Neural cell (in vitro differentiated cells): ENCODE data around the gene OLFM4. TPM values are rescaled to one million over a fixed set of nuclear protein-coding genes. Genes with fewer than 3 reads are reported as not detected.

Experiments used
- H2AFZ ChIP-seq: fragments of 200-600, 300-800 bp; sonication (generic), shearing (Covaris generic); 2 replicates; pipeline ENCODE4 v1.6.0; 2014; ENCODE audit warnings: low read depth, mild to moderate bottlenecking, antibody characterized with exemption, low read length, moderate library complexity
- H3F3A ChIP-seq: fragments of 200-600 bp; shearing (Covaris generic); 2 replicates; pipeline ENCODE4 v1.6.1; 2016; ENCODE audit warnings: mild to moderate bottlenecking, moderate library complexity, mixed read lengths, antibody characterized with exemption, low read length; ENCODE audit not compliant: insufficient read depth, poor library complexity, severe bottlenecking
- H3K27ac ChIP-seq: fragments of 200-600, 300-800 bp; sonication (generic), shearing (Covaris generic); 2 replicates; pipeline ENCODE4 v1.5.1; 2014; ENCODE audit warnings: mild to moderate bottlenecking, low read length, moderate library complexity
- H3K27me3 ChIP-seq: fragments of 300-800, 200-600 bp; sonication (generic), shearing (Covaris generic); 2 replicates; pipeline ENCODE4 v1.6.0; 2014; ENCODE audit warnings: mild to moderate bottlenecking, low read depth, low read length, moderate library complexity; ENCODE audit not compliant: insufficient read depth
- H3K36me3 ChIP-seq: fragments of 300-800, 200-600 bp; sonication (generic), shearing (Covaris generic); 2 replicates; pipeline ENCODE4 v1.5.1; 2014; ENCODE audit warnings: mild to moderate bottlenecking, antibody characterized with exemption, low read length, moderate library complexity; ENCODE audit not compliant: insufficient read depth
- H3K4me2 ChIP-seq: fragments of 300-800, 200-600 bp; sonication (generic), shearing (Covaris generic); 2 replicates; pipeline ENCODE4 v1.6.0; 2014; ENCODE audit warnings: mild to moderate bottlenecking, low read length
- H3K4me3 ChIP-seq: fragments of 300-800, 200-600 bp; sonication (generic), shearing (Covaris generic); 2 replicates; pipeline ENCODE4 v1.5.1; 2014; ENCODE audit warnings: mild to moderate bottlenecking, low read length, moderate library complexity
- H3K79me2 ChIP-seq: fragments of 200-600 bp; shearing (Covaris generic); replicated peaks from 2 replicates; pipeline ENCODE4 v1.6.0; 2014; ENCODE audit warnings: mild to moderate bottlenecking, low read length, moderate library complexity; ENCODE audit not compliant: insufficient read depth
- H3K9ac ChIP-seq: fragments of 300-800, 200-600 bp; sonication (generic), shearing (Covaris generic); 2 replicates; pipeline ENCODE4 v1.6.1; 2016; ENCODE audit warnings: mild to moderate bottlenecking, low read length, mixed read lengths
- H3K9me2 ChIP-seq: fragments of 200-600 bp; shearing (Covaris generic); 2 replicates; pipeline ENCODE4 v1.6.1; 2016; ENCODE audit warnings: mild to moderate bottlenecking, low read length, mixed read lengths; ENCODE audit not compliant: insufficient read depth
- H3K9me3 ChIP-seq: fragments of 200-600, 300-800 bp; sonication (generic), shearing (Covaris generic); 2 replicates; pipeline ENCODE4 v1.6.1; 2016; ENCODE audit warnings: mild to moderate bottlenecking, mixed run types, low read length, moderate library complexity, mixed read lengths
- H4K20me1 ChIP-seq: fragments of 200-600 bp; shearing (Covaris generic); 2 replicates; pipeline ENCODE4 v1.6.1; 2016; ENCODE audit warnings: mild to moderate bottlenecking, mixed run types; ENCODE audit not compliant: insufficient read depth
- CTCF ChIP-seq: fragments of 450-650 bp; IDR thresholded peaks from 2 replicates; pipeline ENCODE4 v1.5.1; 2014; ENCODE audit warnings: antibody characterized with exemption, mild to moderate bottlenecking, moderate library complexity; ENCODE audit not compliant: poor library complexity, severe bottlenecking
- EP300 ChIP-seq: fragments of 450-650 bp; conservative IDR thresholded peaks from 2 replicates; pipeline ENCODE4 v1.6.1; 2014; ENCODE audit warnings: antibody characterized with exemption, mild to moderate bottlenecking, moderate library complexity; ENCODE audit not compliant: poor library complexity, severe bottlenecking
- EZH2 ChIP-seq: fragments of 200-600, 300-800 bp; shearing (Covaris generic), sonication (generic); IDR thresholded peaks from 2 replicates; pipeline ENCODE4 v1.6.1; 2014; ENCODE audit warnings: antibody characterized with exemption, low read length, borderline replicate concordance, mild to moderate bottlenecking; ENCODE audit not compliant: insufficient read depth, poor library complexity, severe bottlenecking
- MXI1 ChIP-seq: fragments of 450-650 bp; conservative IDR thresholded peaks from 2 replicates; pipeline ENCODE4 v1.6.1; 2014; ENCODE audit warnings: antibody characterized with exemption, mild to moderate bottlenecking; ENCODE audit not compliant: poor library complexity, severe bottlenecking
- POLR2AphosphoS5 ChIP-seq: IDR thresholded peaks from 2 replicates; pipeline ENCODE4 v1.6.1; 2012
- RAD21 ChIP-seq: fragments of 450-650 bp; conservative IDR thresholded peaks from 2 replicates; pipeline ENCODE4 v1.6.1; 2014; ENCODE audit warnings: antibody characterized with exemption, mild to moderate bottlenecking, moderate library complexity
- SMC3 ChIP-seq: fragments of 450-650 bp; conservative IDR thresholded peaks from 2 replicates; pipeline ENCODE4 v1.6.1; 2014; ENCODE audit warnings: antibody characterized with exemption, mild to moderate bottlenecking, moderate library complexity; ENCODE audit not compliant: poor library complexity
- TAF1 ChIP-seq: IDR thresholded peaks from 2 replicates; pipeline ENCODE4 v1.6.1; 2012; ENCODE audit warnings: low read depth
- polyA plus RNA-seq: library from polyadenylated mRNA; depleted of rRNA; stranded (reverse); fragments of >200 nt; gene quantifications from 2 replicates; pipeline ENCODE4 v1.2.3, GENCODE V29; 2014
- TF ChIP-seq, protein P1 (sequence below): IDR thresholded peaks from 2 replicates; pipeline ENCODE4 v1.6.1; 2012; ENCODE audit warnings: borderline replicate concordance

Gene OLFM4
- polyA plus RNA-seq, 1 donor from 2014 or later = 0.46 TPM

GRCh38 chr13:53058065-53058679, 29.6 kb downstream of the OLFM4 start:
- H3K79me2 ChIP-seq = no peaks in the 10 kb centered on the region
- no peaks in the 10 kb centered on the region for H3K36me3 ChIP-seq
- no peaks in the 10 kb centered on the region for H3F3A ChIP-seq
- no peak overlapping the region for H3K27ac ChIP-seq
- TF ChIP-seq MXI1 = no peak
- no peak for TF ChIP-seq EZH2
- TF ChIP-seq RAD21 = no peak
- TF ChIP-seq EP300 = no peak
- TF ChIP-seq, protein P1, sequence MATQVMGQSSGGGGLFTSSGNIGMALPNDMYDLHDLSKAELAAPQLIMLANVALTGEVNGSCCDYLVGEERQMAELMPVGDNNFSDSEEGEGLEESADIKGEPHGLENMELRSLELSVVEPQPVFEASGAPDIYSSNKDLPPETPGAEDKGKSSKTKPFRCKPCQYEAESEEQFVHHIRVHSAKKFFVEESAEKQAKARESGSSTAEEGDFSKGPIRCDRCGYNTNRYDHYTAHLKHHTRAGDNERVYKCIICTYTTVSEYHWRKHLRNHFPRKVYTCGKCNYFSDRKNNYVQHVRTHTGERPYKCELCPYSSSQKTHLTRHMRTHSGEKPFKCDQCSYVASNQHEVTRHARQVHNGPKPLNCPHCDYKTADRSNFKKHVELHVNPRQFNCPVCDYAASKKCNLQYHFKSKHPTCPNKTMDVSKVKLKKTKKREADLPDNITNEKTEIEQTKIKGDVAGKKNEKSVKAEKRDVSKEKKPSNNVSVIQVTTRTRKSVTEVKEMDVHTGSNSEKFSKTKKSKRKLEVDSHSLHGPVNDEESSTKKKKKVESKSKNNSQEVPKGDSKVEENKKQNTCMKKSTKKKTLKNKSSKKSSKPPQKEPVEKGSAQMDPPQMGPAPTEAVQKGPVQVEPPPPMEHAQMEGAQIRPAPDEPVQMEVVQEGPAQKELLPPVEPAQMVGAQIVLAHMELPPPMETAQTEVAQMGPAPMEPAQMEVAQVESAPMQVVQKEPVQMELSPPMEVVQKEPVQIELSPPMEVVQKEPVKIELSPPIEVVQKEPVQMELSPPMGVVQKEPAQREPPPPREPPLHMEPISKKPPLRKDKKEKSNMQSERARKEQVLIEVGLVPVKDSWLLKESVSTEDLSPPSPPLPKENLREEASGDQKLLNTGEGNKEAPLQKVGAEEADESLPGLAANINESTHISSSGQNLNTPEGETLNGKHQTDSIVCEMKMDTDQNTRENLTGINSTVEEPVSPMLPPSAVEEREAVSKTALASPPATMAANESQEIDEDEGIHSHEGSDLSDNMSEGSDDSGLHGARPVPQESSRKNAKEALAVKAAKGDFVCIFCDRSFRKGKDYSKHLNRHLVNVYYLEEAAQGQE = no peak
- TF ChIP-seq POLR2AphosphoS5 = no peak
- TF ChIP-seq SMC3 = no peak
- TF ChIP-seq CTCF = no peak
- no peak for TF ChIP-seq TAF1
- H3K27me3 ChIP-seq = no peaks in the 10 kb centered on the region
- H4K20me1 ChIP-seq = no peaks in the 10 kb centered on the region
- no peak overlapping the region for H2AFZ ChIP-seq
- H3K9ac ChIP-seq = no peak overlapping the region
- no peaks in the 10 kb centered on the region for H3K9me3 ChIP-seq
- H3K4me3 ChIP-seq = no peak overlapping the region
- no peak overlapping the region for H3K4me2 ChIP-seq
- H3K9me2 ChIP-seq = no peaks in the 10 kb centered on the region

DNA sequence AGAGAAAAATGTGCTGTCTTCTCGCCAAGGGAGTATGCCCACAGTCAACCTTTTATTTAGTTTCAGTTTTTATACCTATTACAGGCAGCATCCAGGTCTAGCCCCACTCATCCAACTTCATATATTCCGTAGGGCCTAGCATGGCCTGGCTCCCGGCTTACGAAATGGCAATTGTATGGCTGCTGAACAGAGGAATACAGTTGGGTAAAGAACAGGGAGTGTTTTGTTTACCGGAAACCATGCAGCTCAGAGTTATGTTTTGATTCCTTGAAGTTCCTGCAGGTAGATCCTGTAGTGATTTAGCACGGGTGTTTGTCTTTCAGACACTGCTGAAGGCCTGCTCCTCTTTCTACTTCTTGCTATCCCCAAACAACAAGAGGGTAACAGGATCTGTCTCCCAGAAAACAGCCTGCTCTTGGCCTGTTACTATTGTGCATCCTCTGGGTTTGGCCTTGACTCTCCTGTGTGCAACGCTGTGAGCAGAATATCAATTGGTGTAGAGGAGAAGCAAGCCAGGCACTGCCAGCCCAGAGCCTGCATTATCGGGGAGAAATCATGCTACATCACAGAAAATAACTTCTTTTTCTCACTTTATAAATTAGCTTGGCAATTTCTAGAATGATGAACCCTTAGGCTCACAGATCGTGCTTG, 32.4 kb downstream of the OLFM4 start:
- no peaks in the 10 kb centered on the region for H3F3A ChIP-seq
- H4K20me1 ChIP-seq = no peaks in the 10 kb centered on the region
- no peaks in the 10 kb centered on the region for H3K36me3 ChIP-seq
- no peak overlapping the region for H3K4me2 ChIP-seq
- no peaks in the 10 kb centered on the region for H3K9me3 ChIP-seq
- no peak overlapping the region for H2AFZ ChIP-seq
- no peaks in the 10 kb centered on the region for H3K79me2 ChIP-seq
- H3K9me2 ChIP-seq = no peaks in the 10 kb centered on the region
- H3K27me3 ChIP-seq = no peaks in the 10 kb centered on the region
- TF ChIP-seq TAF1 (no peak), RAD21 (no peak)
- H3K27ac ChIP-seq = no peak overlapping the region
- no peak overlapping the region for H3K4me3 ChIP-seq
- H3K9ac ChIP-seq = no peak overlapping the region
